Breast epithelium (tissue), 3 donors: Measurements from ENCODE around the gene CYP4B1.

Source experiments
- CTCF ChIP-seq, 3 donors: fragments of 450-650 bp; IDR thresholded peaks; one replicate each; pipeline ENCODE4 v1.5.1; 2016 to 2017; ENCODE audit warnings: antibody characterized with exemption in 3 of 3, mild to moderate bottlenecking in 3 of 3, moderate library complexity in 3 of 3
- POLR2A ChIP-seq: fragments of 450-650 bp; IDR thresholded peaks from one replicate; pipeline ENCODE4 v1.6.1; 2016; ENCODE audit warnings: antibody characterized with exemption, mild to moderate bottlenecking, moderate library complexity

GRCh38 chr1:46774297-46774696, 24.5 kb upstream of the CYP4B1 start:
- no peak for TF ChIP-seq POLR2A
- no peak for TF ChIP-seq CTCF (IDR thresholded peaks at IDR 0.05)
